ENCODE measurements around the gene ANTXR2. TPM values are rescaled to one million over a fixed set of nuclear protein-coding genes. Genes with fewer than 3 reads are reported as not detected.

The ANTXR2 gene
- total RNA-seq, 1 donor from 2014 or later = 28.3 TPM

GRCh38 chr4:80099671-80100070 is 26.6 kb upstream of the ANTXR2 start:
- Mint-ChIP-seq H3K36me3 (no peaks in the 10 kb centered on the region), H3K27ac (no peak overlapping the region), H3K4me1 (no peaks in the 10 kb centered on the region), H3K27me3 (ENCODE audit: insufficient read depth, low read depth) (no peaks in the 10 kb centered on the region), H3K4me3 (no peak overlapping the region), H3K9me3 (no peaks in the 10 kb centered on the region)
- no peak overlapping the region for H3K9ac ChIP-seq
- TF ChIP-seq CTCF (IDR thresholded peaks at IDR 0.05) (no peak), EZH2phosphoT487 (IDR thresholded peaks at IDR 0.05) (no peak), EZH2 (IDR thresholded peaks at IDR 0.05) (no peak)
- no peaks in the 10 kb centered on the region for H3F3A ChIP-seq (ENCODE audit: low read depth)
- no peaks in the 10 kb centered on the region for H3K79me2 ChIP-seq (ENCODE audit: low read depth)
- H3K4me3 ChIP-seq = no peak overlapping the region
- H3K4me1 ChIP-seq = no peaks in the 10 kb centered on the region
- H2AFZ ChIP-seq (replicated peaks) = no peak overlapping the region
- H4K20me1 ChIP-seq (ENCODE audit: low read depth) = no peaks in the 10 kb centered on the region
- no peaks in the 10 kb centered on the region for H3K36me3 ChIP-seq
- H3K9me3 ChIP-seq (ENCODE audit: low read depth) = no peaks in the 10 kb centered on the region
- H3K27ac ChIP-seq = no peak overlapping the region
- DNase-seq (ENCODE audit: low spot score) = no peak
- H3K27me3 ChIP-seq = no peaks in the 10 kb centered on the region
- no peak overlapping the region for H3K4me2 ChIP-seq

GRCh38 chr4:80098635-80099034 is 25.6 kb upstream of the ANTXR2 start:
- H3K9ac ChIP-seq = no peak overlapping the region
- no peak overlapping the region for H3K27ac Mint-ChIP-seq
- no peak for DNase-seq (ENCODE audit: low spot score)
- no peaks in the 10 kb centered on the region for H3K27me3 Mint-ChIP-seq (ENCODE audit: insufficient read depth, low read depth)
- H3K27me3 ChIP-seq = no peaks in the 10 kb centered on the region
- no peak overlapping the region for H3K27ac ChIP-seq
- no peaks in the 10 kb centered on the region for H3K36me3 Mint-ChIP-seq
- no peaks in the 10 kb centered on the region for H3K36me3 ChIP-seq
- TF ChIP-seq CTCF (IDR thresholded peaks at IDR 0.05) (no peak), EZH2phosphoT487 (IDR thresholded peaks at IDR 0.05) (no peak), EZH2 (IDR thresholded peaks at IDR 0.05) (no peak)
- H3K4me3 ChIP-seq = no peak overlapping the region
- no peaks in the 10 kb centered on the region for H3K9me3 Mint-ChIP-seq
- no peak overlapping the region for H3K4me3 Mint-ChIP-seq
- H3K9me3 ChIP-seq (ENCODE audit: low read depth) = no peaks in the 10 kb centered on the region
- H3K4me2 ChIP-seq = no peak overlapping the region
- H3K4me1 ChIP-seq = no peaks in the 10 kb centered on the region
- H4K20me1 ChIP-seq (ENCODE audit: low read depth) = no peaks in the 10 kb centered on the region
- no peaks in the 10 kb centered on the region for H3K79me2 ChIP-seq (ENCODE audit: low read depth)
- H3K4me1 Mint-ChIP-seq = no peaks in the 10 kb centered on the region
- H2AFZ ChIP-seq (replicated peaks) = no peak overlapping the region
- no peaks in the 10 kb centered on the region for H3F3A ChIP-seq (ENCODE audit: low read depth)

- no peaks in the 10 kb centered on the region for H3K9me3 Mint-ChIP-seq
- H3K4me3 Mint-ChIP-seq = no peak overlapping the region
- H3K27ac Mint-ChIP-seq = no peak overlapping the region
- H3K36me3 ChIP-seq = no peaks in the 10 kb centered on the region
- no peaks in the 10 kb centered on the region for H3K79me2 ChIP-seq (ENCODE audit: low read depth)
- no peaks in the 10 kb centered on the region for H4K20me1 ChIP-seq (ENCODE audit: low read depth)
- no peak for TF ChIP-seq EZH2phosphoT487 (IDR thresholded peaks at IDR 0.05)
- no peak for TF ChIP-seq EZH2 (IDR thresholded peaks at IDR 0.05)
- H3K27ac ChIP-seq = no peak overlapping the region
- no peak overlapping the region for H3K9ac ChIP-seq
- H3K4me3 ChIP-seq = no peak overlapping the region
- H3K9me3 ChIP-seq (ENCODE audit: low read depth) = no peaks in the 10 kb centered on the region
- H3K36me3 Mint-ChIP-seq = no peaks in the 10 kb centered on the region
- H3F3A ChIP-seq (ENCODE audit: low read depth) = no peaks in the 10 kb centered on the region
- no peaks in the 10 kb centered on the region for H3K4me1 Mint-ChIP-seq
- H3K4me2 ChIP-seq = no peak overlapping the region
- H2AFZ ChIP-seq (replicated peaks) = no peak overlapping the region
- H3K27me3 Mint-ChIP-seq (ENCODE audit: insufficient read depth, low read depth) = no peaks in the 10 kb centered on the region
- no peaks in the 10 kb centered on the region for H3K27me3 ChIP-seq
- DNase-seq (ENCODE audit: low spot score) = no peak
- no peaks in the 10 kb centered on the region for H3K4me1 ChIP-seq
Measured at GRCh38 chr4:80097400-80098177, 24.6 kb upstream of the ANTXR2 start.

- no peak overlapping the region for H3K4me3 Mint-ChIP-seq
- H2AFZ ChIP-seq (replicated peaks) = no peak overlapping the region
- H3K36me3 ChIP-seq = no peaks in the 10 kb centered on the region
- no peaks in the 10 kb centered on the region for H3K36me3 Mint-ChIP-seq
- no peak overlapping the region for H3K4me3 ChIP-seq
- no peaks in the 10 kb centered on the region for H3K27me3 Mint-ChIP-seq (ENCODE audit: insufficient read depth, low read depth)
- no peaks in the 10 kb centered on the region for H3F3A ChIP-seq (ENCODE audit: low read depth)
- no peak overlapping the region for H3K27ac ChIP-seq
- no peaks in the 10 kb centered on the region for H3K9me3 Mint-ChIP-seq
- no peaks in the 10 kb centered on the region for H3K4me1 Mint-ChIP-seq
- no peak for TF ChIP-seq EZH2 (IDR thresholded peaks at IDR 0.05)
- no peak for TF ChIP-seq CTCF (IDR thresholded peaks at IDR 0.05)
- no peak for TF ChIP-seq EZH2phosphoT487 (IDR thresholded peaks at IDR 0.05)
- H3K9ac ChIP-seq = no peak overlapping the region
- no peak overlapping the region for H3K4me2 ChIP-seq
- no peak overlapping the region for H3K27ac Mint-ChIP-seq
- no peaks in the 10 kb centered on the region for H4K20me1 ChIP-seq (ENCODE audit: low read depth)
- no peaks in the 10 kb centered on the region for H3K27me3 ChIP-seq
- H3K9me3 ChIP-seq (ENCODE audit: low read depth) = no peaks in the 10 kb centered on the region
- DNase-seq (ENCODE audit: low spot score) = no peak
- no peaks in the 10 kb centered on the region for H3K4me1 ChIP-seq
- no peaks in the 10 kb centered on the region for H3K79me2 ChIP-seq (ENCODE audit: low read depth)
Measured at GRCh38 chr4:80096175-80096850, 23.3 kb upstream of the ANTXR2 start.

Measured in neural progenitor cell (in vitro differentiated cells).